Stimulated activated CD8-positive, alpha-beta memory T cell treated with anti-CD3 and anti-CD28 coated beads, Interleukin-15, amount 100 ng/mL, for 24 hours (primary cell): ENCODE results near the gene TNRC6C.
"Not testable (repeated sequence)": the region's sequence is repeated elsewhere in the genome, so short reads cannot be mapped to it uniquely, and the experiment has no call there.

Experiments used
- DNase-seq: peaks from one replicate; pipeline ENCODE4 v3.0.0-alpha.2; 2020; ENCODE audit warnings: low read depth

Gene TNRC6C

GRCh38 chr17:77930780-77931768 lies 27.4 kb upstream of the TNRC6C start:
- no peak for DNase-seq

DNA sequence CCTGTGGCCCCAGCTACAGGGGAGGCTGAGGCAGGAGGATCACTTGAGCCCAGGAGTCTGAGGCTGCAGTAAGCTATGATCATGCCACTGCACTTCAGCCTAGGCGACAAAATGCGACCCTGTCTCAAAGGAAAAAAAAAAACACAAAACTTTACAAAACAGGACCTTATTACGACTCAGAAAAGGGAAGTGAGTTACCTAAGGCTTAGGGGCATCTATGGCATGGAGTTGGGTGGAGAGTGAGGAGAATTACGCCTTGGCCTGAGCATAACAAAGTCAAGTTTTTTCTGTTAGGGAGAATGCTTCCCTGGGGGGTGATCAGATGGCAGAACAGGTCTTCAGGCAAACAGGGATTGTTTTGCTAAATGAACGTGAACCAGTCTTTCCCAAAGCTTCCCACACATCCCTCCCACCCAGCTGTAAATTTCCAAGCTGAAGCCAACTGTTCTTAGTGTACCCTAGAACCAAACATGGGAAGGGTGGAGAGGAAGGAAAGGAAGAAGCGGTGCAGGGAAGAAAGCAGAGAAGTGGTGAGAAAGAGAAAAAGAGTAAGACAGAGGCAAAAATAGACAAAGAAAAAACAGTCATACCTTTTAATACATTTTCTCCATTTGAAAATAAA lies 24.6 kb upstream of the TNRC6C start:
- no peak for DNase-seq

GRCh38 chr17:77935121-77935571 lies 23.4 kb upstream of the TNRC6C start:
- no peak for DNase-seq

DNA sequence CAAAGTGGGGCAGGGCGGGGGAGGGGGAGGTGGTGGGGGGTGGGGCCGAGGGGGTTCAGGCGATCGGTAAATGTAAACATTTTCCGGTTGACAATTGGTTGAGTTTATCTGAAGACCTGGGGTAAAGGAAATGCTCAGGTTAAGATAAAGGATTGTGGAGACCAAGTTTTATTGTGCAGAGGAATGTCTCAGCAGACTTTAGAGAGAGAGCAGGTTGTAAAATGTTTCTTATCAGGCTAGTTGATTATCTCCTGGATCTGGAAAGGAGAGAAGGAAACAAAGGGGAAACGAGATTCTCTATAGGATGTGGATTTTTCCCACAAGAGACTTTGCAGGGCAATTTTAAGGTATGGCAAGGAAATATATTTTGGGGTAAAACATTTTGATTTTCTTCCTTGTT lies 22.8 kb upstream of the TNRC6C start:
- DNase-seq, result not testable (repeated sequence)

GRCh38 chr17:77936881-77937280 lies 21.6 kb upstream of the TNRC6C start:
- no peak for DNase-seq

DNA sequence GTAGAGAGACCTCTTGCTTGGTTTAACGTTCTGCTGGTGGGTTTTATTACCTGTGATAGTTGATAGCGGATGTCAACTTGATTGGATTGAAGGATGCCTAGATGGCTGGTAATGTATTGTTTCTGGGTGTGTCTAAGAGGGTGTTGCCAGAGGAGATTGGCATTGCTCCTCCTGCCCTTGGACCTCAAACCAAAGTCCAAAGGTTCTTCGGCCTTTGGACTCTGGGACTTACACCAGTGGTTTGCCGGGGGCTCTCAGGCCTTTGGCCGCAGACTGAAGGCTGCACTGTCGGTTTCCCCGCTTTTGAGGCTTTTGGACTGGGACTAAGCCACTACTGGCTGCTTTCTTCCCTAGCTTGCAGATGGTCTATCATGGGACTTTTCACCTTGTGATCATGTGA lies 17.5 kb upstream of the TNRC6C start:
- no peak for DNase-seq

GRCh38 chr17:77942112-77942988 lies 16.2 kb upstream of the TNRC6C start:
- no peak for DNase-seq

- no peak for DNase-seq
These were observed 14.5 kb upstream of the TNRC6C start for GRCh38 chr17:77943971-77944370.

- no peak for DNase-seq
These were observed 13.9 kb upstream of the TNRC6C start for GRCh38 chr17:77944390-77945222.

DNA sequence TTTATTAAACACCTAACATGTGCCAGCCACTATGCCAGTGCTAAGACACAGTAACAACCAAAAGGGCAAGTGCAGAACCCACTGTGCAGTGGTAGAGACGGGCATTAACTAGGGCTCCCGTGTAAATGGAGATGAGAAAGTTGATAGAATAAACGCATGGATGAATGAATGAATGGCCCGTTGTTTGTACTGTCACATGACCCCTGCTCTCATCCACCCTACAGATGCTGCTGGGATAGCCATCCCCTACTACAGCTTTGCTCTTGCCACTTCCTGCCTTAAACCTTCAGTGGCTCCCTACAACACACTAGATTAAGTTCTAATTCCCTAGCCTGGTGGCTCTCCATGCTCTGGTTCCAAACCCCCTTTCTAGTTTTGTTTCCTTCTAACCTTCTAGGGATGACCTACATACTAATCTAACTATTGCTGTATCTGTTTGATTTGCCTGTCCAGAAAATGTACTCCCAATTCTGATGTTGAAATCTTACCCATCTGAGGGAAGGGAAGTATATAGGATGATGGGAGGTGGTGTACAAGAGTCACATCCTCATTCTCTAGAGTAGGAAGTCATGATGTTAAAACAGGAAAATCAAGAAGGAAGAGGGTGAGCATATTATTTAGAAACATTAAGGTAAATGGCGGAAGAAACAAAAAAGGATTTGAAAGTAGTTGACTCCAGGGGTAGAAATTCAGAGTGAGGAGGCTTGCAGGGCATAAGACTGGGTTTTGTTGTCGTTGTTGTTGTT lies 11.4 kb upstream of the TNRC6C start:
- no peak for DNase-seq

GRCh38 chr17:77948690-77949114 lies 9.8 kb upstream of the TNRC6C start:
- no peak for DNase-seq

DNA sequence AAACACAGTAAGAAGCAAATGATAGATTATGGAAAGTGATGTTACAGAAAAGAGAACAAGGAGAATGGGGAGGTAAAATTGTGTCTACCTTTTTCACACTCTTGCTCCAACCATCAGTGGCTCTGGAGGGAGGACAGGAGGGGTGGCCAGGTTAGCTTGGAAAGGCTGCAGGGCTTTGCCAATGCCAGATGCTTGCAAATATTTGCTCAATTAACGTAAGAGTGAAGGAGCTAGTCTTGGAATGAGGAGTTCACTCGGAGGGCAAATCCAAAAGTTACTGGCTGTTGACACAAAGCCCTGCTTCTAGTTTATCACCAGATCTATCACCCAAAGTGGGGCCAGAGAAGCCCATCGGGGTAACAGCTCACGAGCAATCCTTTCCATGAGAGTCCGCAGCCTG lies 7.4 kb upstream of the TNRC6C start:
- no peak for DNase-seq

GRCh38 chr17:77952368-77952767 lies 6.1 kb upstream of the TNRC6C start:
- no peak for DNase-seq

- no peak for DNase-seq
These were observed 1.2 kb upstream of the TNRC6C start for GRCh38 chr17:77957235-77957856.

GRCh38 chr17:77958716-77959125 lies 218 bp downstream of the TNRC6C start:
- DNase-seq, result peak; percentile 12

- DNase-seq, result peak; percentile 9
These were observed 823 bp downstream of the TNRC6C start for GRCh38 chr17:77959126-77959925.

DNA sequence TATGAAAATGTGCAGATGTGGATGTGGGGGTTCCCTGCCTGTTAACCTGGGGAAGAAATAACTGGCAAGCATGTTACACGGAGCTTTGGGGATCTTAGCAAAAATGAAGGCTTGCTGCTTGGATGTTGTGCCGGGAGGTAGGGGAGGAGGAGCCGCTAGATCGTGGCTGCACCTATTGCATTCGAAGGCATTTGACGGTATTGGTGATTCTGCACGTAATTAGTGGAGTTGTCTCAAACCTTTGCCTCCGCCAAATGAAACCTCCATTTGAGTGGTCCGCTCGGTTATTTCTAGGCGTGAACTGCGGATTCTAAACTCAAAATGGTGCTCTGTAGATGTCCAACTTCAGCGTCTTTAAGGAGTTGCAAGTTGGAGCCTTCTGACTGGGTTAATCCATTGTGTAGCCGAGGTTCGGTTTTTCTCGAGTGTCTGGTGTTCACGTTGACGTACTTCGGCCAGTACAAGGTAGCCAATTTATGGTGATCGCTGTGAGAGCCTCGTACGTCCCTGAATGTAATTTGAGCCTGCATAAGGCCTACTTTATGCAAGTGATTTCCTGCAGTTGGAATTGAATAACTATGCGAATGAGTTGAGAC lies 1.5 kb downstream of the TNRC6C start:
- no peak for DNase-seq

- DNase-seq, result no peak
These were observed 3.2 kb downstream of the TNRC6C start for GRCh38 chr17:77961741-77962140.

DNA sequence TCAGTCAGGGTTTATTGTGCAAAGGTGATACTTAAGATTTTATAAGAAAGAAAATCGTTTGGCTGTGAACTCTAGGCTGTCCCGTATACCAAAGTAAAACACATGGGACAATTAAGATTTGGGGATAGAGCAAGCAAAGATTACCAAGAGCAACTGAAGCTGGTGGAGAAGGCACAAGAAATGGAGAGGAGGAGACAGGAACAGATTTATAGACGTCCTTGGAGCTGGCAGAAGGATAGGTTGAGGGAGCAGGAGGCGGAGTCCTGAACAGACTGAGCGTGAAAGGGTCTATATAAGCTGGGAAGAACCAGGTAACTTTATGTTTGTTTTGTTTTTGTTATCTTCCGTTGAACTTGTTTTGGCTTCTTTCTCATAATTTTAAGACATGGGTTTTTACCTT lies 3.8 kb downstream of the TNRC6C start:
- no peak for DNase-seq
